Stimulated activated CD8-positive, alpha-beta memory T cell treated with anti-CD3 and anti-CD28 coated beads, Interleukin-15, amount 100 ng/mL, for 48 hours (primary cell): ENCODE data around the gene PPP2R2C.

Experiments used
- DNase-seq, 2 donors: peaks; one replicate each; pipeline ENCODE4 v3.0.0-alpha.2; 2020; ENCODE audit warnings: low read depth in 2 of 2

Gene PPP2R2C

DNA sequence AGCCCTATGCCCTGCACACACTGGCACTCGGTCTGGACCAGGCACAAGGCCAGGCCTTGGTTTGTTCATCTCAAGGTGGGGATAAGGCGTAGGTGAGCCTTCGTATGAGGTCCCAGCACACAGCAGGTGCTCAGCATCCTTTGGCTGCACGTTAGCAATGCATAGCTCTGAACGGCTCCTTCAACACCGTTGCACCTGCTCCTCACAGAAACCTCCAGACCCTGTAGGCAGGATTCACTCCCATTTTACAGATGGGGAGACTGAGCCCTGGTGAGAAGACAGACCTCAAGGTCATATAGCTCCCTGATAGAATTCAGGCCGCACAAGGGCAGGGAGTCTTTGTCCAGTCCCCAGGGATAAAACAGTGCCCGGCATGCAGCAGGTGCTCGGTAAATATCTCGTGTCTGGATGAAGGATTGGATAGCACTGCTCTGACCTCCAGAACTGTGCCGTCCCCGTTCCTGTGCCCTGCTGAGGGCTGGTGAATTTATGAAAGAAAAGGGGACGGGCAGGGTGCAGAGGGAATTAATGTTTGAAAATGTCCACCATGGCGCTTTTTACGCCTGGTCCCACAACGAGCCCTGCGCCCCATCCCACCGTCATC is 2.4 kb downstream of the PPP2R2C start:
- no peak for DNase-seq

DNA sequence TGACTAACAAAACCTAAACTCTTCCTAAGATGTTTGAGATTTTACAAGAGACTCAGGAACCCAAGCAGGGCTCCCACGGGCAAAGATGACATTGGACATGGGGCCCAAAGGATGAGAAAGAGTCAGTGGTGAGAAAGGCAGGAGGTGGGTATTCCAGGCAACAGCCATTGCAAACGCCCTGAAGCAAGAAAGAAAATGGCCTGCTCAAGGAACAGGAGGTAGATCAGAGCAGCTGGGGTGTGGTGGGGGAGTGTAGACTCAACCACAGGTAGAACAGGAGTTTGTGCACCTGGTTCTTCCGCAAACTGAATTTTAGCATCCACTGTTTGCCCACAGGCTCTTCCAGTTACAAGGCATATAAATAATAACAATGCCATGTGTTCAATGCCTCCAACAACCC is 3.3 kb downstream of the PPP2R2C start:
- no peak for DNase-seq

DNA sequence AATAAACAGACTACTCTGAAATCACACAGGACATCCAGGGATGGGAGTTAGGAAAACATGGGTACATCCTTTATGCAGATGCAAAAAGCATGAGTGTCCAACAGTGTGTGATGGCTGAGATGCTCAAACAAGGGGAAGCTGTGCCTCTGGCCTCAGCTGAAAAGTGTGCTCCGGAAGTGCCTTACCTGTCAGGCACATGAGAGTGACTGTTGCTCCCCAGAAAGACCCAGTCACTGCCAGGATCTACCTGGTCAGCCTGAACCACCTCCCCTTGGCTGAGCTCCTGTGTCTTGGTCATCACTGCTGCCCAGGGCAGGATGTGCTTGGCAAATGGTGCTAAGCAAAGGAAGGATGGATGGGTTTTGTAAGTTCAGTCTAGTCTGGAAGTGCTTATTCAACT is 4.0 kb downstream of the PPP2R2C start:
- DNase-seq: no peak

DNA sequence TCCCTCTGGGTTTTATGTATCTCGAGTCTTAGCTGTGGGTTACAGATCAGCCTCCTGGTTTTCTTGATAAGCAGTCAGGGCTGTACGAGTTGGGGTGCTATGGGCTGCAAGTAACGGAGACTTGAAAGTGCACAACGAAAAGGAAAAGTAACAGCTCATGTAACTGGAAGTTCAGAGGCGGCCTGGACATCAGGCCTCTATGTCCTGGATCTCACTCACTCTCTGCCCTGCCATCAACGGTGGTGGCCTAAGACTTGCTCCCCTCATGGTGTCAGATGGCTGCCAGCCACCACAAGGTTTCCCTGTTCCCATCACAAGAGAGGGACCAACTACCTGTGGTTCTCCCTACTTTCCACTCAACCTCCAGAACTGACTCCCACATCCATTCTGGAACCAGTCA is 4.8 kb downstream of the PPP2R2C start:
- DNase-seq: no peak

DNA sequence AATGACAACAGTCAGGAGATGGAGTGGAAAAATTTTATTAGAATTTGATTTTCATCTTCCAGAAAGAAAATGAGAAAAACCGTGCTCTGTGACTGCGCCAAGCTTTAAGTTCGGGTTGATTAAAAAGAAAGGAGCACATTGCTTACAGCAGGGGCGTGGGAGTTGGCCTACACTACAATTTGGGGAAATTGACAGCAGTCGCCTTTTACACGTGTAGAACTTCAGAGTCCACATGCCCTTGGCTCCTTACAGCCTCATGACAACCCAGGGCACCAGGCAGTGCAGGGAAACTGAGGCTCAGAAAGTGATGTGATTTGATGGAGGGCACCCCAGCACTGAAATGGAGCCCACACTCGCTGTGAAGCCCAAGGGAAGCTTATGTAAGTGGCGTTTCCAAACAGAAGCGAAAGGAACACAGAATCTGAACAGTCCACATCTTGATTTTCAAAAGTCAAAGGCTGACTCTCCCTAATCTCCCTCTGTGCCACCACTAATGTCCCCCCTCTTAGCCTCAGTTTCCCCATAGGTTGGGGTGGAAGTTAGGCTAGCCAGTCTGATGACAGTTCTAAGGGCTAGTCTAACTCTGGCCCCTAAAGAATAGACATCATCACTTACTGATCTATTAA is 5.5 kb downstream of the PPP2R2C start:
- DNase-seq: no peak

DNA sequence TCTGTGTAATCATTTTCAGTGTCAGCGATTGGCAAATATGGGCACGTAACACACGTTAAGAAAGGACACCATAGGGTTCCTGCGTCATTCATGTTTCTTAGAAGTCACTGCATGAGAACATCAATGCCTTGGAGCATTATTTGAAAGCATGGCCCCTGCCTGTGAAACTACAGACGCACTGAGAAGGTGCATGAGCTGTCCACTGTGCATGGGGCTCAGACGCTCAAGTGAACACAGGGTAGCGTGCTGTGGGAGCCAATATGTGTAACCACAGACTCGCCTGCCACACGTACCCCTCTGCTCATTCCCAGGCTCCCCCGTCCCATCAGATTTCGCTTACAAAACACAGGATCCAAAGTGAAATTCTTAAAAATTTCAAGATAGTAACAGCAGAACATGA is 6.5 kb downstream of the PPP2R2C start:
- no peak for DNase-seq

DNA sequence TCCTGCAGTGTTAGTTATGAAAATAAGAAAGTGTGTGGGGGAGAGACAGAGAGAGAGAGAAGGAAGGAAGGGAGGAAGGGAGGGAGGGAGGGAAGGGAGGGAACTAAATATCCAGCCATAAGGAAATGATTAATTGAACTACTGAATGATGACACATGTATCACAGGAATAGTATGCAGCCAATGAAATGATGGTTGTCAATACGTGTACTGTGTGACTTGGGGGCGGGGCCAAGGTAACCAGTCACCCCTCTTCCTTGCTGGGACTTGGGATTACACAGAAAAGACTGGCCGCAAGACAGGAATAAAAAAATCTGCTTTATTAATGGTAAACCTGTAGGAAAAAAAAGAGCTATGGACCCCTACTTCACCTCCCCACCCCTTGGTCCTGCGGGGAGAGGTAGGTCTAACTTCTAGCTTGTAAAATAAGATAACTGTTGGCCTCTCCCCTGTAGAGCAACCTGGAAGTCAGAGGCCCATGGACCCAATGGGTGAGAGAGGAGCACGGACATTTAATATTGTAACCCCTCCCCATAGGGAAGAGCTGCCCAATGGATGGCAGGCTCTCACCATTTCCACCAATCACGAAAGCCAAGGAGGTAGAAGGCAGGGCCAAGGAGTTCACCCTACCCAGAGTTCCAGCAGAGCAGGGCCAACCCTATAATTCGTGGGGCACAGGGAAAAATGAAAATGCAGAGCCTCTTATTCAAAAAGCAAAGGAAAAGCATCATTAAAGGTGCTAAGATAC is 7.4 kb downstream of the PPP2R2C start:
- no peak for DNase-seq

DNA sequence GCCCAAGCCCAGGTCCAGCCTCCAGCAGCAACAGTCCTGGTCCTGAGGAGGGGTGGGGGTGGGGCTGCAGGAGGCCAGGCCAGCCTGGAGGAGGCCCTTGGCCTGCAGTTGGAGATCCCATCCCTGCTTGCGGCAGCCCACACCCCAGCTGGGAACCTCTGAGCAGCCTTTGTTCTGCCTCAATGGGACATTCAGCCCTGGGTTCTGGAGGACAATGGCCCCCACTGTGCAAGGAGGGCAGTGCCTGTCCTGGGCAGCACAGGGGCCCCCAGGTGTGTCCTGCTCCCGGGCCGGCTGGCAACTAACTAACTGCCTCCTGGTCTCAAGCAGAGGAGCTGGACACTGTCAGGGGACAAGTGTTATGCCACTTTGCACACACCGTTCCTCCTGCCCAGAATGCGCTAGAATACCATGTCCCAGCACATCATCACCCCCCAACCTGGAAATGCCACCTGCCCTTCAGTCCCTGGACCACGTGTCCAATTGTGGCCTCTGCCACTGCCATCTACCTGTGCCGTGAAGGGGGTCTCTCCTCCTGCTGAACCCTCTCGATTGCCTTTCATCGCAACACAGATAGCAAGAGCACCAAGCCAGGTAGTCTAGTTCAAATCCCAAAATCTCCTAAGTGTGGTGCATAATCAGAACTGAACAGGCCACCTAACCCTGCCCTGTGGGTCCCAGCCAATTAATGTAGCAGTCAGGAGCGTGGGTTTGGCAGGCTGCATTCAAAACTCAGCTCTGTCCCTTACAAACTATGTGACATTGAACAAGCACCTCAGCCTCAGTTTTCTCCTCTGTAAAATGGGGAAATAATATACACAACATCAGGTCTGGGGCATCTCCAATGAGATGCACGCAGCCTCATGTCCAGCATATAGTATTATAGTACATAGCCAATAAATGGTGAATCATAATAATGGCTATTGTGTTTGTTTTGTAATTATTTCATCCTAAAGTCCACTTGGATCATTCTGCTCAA is 8.8 kb downstream of the PPP2R2C start:
- no peak for DNase-seq

DNA sequence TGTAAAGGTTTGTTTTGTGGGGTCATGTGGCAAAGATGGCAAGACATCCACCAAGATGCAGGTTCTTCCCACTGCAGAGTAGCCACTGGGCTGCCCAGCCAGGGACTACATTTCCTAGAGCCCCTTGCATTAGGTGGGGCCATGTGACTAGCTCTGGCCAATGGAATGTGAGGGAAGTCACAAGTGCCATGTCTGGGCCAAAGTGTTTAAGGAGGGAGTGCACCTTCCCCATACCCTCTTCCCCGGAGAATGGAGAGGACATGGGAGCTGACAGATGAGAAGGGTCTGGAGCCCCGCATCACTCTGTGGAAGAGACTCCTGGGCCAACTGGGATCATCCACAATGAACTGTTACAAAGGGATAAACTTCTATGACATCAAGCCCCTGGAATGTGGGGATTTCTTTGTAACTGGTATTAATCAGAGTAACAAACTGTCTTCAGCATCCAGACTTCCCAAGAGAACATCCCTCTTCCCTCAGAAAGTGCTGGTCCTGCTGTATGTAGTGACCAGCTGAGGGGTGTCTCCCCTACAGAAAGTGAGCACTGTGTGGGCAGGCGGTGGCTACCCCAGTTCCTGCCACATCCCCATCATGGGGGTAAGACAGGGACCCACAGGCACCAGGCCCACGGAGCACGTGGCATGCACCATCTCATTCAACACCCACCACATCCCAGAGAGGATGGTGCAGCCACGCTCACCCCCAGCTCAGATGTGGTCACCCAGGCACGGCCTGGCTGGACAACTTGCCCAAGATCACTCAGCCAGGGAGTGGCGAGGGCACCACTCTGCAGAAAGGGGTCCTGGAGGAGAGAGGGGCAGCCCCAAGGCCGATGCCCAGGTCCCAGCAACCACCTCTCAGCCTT is 10.9 kb downstream of the PPP2R2C start:
- no peak for DNase-seq

DNA sequence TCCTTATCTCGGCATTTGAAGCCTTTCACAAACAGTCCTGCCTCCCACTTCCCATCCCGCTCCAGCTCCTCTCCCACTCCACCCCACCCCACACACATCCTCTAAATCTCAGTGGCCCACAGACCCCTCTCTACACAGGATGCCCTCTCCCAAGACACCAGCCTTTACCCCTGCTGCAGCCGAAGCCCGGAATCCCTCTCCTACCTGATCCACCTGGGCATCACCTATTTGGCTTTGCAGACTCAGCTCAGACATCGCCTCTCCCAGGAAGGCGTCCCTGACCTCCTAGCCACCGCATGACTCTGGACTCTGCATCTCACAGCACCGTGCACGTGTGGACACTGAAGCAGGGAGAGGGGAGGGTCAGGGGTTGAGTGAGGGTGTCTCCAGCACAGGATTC is 11.5 kb downstream of the PPP2R2C start:
- no peak for DNase-seq

DNA sequence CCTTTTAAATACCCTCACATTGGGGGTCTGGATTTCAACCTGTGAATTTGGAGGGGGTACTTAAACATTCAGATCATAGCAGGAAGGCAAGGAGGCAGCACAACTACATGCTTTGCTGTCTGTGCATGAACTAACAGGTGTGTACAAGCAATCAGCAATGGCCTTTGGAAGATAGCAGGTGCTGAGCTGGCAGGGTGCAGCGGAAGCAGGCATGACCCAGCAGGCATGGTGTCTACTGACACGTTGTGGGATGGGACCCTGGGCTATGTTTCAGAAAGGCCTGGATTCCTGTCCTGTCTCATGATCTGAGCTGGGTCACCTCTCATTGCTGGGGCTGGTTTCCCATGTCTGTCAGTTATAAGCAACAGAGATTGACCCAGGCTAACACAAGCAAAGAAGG is 13.9 kb downstream of the PPP2R2C start:
- DNase-seq: no peak

DNA sequence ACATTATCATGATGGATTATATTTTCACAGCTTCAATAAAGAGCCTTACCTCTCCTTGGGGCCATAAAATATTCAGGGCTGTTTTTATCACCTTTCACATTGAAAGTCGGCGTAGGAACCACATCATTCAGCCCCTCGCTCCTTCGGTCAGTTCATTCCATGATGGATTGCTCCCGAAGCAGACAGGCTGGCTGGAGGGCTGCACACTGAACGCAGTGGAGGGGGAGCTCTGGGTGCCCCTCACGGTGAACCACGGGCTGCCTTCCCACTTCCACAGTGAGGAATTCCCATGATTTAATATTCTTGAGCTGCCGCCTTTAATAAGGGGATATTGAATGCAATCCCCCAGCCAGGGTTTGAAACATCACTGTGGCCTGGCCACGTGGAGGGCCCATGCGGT is 16.0 kb downstream of the PPP2R2C start:
- DNase-seq: no peak

DNA sequence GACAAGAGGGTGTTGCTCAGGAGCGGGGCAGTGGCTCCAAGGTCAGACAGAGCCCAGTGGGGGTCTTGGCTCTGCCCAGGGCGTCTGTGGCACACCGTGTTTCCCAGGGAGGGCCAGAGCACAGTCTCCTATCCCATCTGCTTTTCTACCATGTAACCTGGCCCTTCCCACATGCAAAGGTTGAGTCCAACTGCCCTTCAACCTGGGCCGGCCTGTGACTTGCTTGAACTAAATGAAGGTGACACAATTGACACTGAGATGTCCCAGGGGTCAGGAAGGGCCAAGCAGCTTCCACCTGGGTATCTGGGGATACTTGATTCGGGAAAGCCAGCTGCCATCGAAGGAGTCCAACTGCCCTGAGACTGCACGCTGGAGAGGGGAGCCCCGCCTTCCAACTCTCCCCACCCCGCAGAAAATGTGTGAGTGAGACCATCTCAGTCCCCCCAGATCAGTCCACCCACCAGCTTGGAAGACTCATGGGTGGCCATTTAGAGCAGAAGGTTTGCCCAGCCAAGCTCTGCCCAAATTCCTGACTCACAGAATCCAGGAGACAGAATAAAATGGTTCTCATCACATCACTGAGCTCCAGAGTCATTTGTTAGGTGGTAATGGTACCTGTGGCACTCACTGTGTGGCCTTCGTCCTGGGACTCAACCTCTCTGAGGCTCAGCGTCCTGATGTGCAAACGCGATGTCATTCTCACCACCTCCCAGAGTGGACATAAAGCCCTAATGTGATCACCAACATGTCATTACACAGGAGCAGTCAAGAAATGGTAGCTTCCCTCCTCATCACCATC is 18.1 kb downstream of the PPP2R2C start:
- no peak for DNase-seq

DNA sequence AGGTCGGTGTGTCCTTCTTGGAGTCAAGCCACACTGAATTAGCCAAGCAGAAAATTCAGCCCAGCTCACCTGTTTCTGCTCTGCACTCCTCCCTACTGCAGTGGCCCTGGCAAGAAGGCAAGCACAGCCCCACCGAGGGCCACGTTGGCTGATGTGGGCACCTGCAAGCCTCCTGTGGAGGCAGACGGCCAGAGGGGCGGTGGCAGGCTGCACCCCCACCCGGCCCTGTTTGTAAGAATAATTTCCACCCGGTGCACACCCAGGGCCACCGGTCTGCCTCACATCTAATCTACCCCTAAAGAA is 18.8 kb downstream of the PPP2R2C start:
- DNase-seq: no peak

DNA sequence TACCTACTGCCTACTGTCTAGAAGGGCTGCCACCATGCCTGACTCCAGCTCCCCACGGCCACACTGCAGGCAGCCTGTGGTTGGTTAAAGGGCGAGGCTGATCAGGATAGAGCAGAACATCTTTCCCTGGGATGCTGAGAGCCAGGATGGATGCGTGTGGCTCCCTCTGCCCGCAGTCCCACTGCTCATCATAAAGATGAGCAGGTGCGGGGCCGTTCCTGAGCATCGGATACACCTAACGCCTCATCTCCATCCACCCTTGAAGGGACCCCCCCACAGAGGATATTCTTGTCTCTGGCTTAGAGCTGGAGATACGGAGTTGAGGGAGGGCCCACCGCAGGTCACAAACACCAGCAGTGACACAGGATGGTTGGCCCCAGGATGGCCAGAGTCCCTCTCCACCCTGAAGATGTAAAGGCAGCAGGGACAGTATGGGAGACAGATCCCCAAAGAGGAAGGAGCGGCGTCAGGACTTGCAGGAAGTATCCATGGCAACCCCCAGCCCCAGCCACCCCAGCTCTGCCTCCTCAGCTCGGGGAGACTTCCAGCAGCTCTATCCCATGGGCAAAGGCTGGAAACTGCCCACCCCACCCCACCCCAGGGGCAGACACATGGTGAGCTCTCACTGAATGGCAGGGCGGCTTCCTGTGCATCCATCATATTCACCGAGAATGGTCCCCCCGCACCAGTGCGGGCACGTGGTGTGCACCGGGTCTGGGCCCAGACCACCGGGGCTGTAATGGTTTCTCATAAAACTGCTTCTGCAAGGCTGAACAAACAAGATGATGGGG is 19.3 kb downstream of the PPP2R2C start:
- no peak for DNase-seq

DNA sequence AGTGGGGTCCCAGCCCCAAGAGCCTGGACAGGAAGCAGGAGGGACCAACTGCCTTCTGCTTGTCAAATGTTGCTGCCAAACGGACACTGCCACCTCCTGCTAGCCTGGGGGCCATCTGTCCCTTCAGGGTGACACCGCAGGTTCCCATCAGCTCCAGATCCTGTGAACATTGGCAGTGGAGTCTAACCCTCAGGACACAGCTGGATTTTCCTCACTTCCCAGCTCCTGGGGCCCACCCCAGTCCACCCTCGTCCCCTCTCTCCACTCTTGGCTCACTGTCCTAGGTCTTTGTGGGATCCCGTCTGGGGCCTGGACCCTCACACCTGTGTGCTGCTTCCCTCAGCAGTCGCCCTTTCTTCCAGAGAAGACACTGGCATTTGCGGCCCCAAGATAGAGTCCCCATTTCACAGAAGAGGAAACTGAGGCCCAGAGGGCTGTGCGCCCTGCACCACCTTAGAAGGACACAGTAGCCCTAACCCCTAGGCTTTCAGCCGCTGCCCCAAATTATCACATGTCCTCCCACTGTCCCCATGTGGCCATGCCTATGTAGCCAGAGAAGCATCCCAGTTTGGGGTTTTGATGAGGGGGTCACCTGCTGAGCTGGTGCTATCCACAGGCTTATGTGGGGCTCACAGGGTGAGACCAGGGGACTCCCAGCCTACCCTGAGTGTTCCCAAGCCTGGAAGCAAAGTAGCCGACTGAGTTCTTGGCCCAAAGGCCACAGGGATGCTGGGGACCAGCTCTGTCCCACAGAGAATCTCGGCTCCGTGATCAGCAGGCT is 20.1 kb downstream of the PPP2R2C start:
- DNase-seq: no peak

DNA sequence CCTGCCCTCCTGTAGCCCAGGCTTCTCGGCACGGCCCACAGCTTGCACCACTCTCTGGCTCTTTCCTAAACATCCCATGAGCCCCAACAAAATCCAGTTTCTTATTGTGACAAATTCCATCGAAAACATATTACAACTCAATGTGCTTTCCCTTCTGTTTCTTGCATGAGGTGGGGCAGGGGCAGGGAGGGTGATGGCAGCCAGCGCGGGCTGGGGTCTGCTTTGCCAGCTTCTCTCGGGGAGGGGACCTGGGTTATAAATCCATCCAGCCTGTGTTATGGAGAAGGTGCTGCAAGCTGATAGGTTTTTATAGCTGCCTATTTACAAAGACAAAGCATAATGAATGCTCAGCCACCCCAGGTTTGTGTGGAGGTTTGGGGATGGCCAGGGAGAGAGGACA is 21.1 kb downstream of the PPP2R2C start:
- no peak for DNase-seq

DNA sequence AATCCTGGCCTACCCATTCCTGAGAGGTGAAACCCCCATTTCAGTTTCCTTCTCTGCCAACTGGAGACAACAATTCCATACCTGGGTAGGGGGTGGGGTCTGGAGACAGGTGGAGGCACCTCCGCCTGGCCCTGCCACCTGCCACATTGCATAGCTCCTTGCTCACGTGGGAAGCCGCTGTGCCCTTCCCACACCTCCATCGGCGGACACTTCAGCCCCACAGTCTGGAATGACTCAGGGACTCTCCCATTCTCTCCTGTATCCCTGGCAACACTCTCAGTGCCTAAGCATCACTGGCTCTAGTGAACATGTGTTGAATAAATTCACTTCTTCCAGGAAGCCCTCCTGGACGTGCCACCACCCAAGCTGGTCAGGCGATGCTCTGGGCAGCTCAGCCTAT is 21.7 kb downstream of the PPP2R2C start:
- DNase-seq: no peak
